ENCODE measurements around the gene MC3R. TPM values are rescaled to one million over a fixed set of nuclear protein-coding genes. Genes with fewer than 3 reads are reported as not detected.

MC3R gene
- total and polyA plus RNA-seq, 2 donors from 2014 or later = not detected

- no peak overlapping the region for H3K4me3 ChIP-seq (ENCODE audit: low read length in 3 of 3)
- no peak overlapping the region for H3K9ac ChIP-seq (ENCODE audit: low read length in 3 of 3)
- no peaks in the 10 kb centered on the region for H3K36me3 ChIP-seq (ENCODE audit: control insufficient read depth in 2 of 3, insufficient read depth in 3 of 3, low read length in 3 of 3)
- TF ChIP-seq CTCF (IDR thresholded peaks at IDR 0.05; ENCODE audit: borderline replicate concordance, extremely low read depth, insufficient read depth) = no peak
- FAIRE-seq (no peak), DNase-seq (no peak)
- intact Hi-C loops (cut with DNase I) = no loop called here
- H3K27me3 ChIP-seq (ENCODE audit: control insufficient read depth, insufficient read depth, low read length) = no peaks in the 10 kb centered on the region
- no peak overlapping the region for H3K27ac ChIP-seq (ENCODE audit: low read depth in 2 of 2, low read length in 2 of 2)
- no peaks in the 10 kb centered on the region for H3K4me1 ChIP-seq (ENCODE audit: control insufficient read depth in 2 of 3, insufficient read depth in 2 of 3, low read depth in 1 of 3, low read length in 3 of 3)
- peaks cover 0 to 14% (median 6%) of the 10 kb centered on the region in 3 donors for H3K9me3 ChIP-seq (ENCODE audit: control insufficient read depth in 2 of 3, insufficient read depth in 1 of 3, low read length in 3 of 3)
Observed at GRCh38 chr20:56204206-56204605, 44.3 kb upstream of the MC3R start.

GRCh38 chr20:56205346-56205745, 43.2 kb upstream of the MC3R start:
- peaks cover 0 to 4% (median 2%) of the 10 kb centered on the region in 3 donors for H3K9me3 ChIP-seq (ENCODE audit: control insufficient read depth in 2 of 3, insufficient read depth in 1 of 3, low read length in 3 of 3)
- no peak overlapping the region for H3K27ac ChIP-seq (ENCODE audit: low read depth in 2 of 2, low read length in 2 of 2)
- H3K27me3 ChIP-seq (ENCODE audit: control insufficient read depth, insufficient read depth, low read length) = no peaks in the 10 kb centered on the region
- intact Hi-C loops (cut with DNase I) = no loop called here
- no peak overlapping the region for H3K9ac ChIP-seq (ENCODE audit: low read length in 3 of 3)
- no peak overlapping the region for H3K4me3 ChIP-seq (ENCODE audit: low read length in 3 of 3)
- FAIRE-seq = no peak
- no peaks in the 10 kb centered on the region for H3K4me1 ChIP-seq (ENCODE audit: control insufficient read depth in 2 of 3, insufficient read depth in 2 of 3, low read depth in 1 of 3, low read length in 3 of 3)
- DNase-seq = no peak
- H3K36me3 ChIP-seq (ENCODE audit: control insufficient read depth in 2 of 3, insufficient read depth in 3 of 3, low read length in 3 of 3) = no peaks in the 10 kb centered on the region
- no peak for TF ChIP-seq CTCF (IDR thresholded peaks at IDR 0.05; ENCODE audit: borderline replicate concordance, extremely low read depth, insufficient read depth)

- TF ChIP-seq CTCF (IDR thresholded peaks at IDR 0.05; ENCODE audit: borderline replicate concordance, extremely low read depth, insufficient read depth) = no peak
- Histone ChIP-seq H3K4me1 (ENCODE audit: control insufficient read depth in 2 of 3, insufficient read depth in 2 of 3, low read depth in 1 of 3, low read length in 3 of 3) (no peaks in the 10 kb centered on the region), H3K36me3 (ENCODE audit: control insufficient read depth in 2 of 3, insufficient read depth in 3 of 3, low read length in 3 of 3) (no peaks in the 10 kb centered on the region), H3K27ac (ENCODE audit: low read depth in 2 of 2, low read length in 2 of 2) (no peak overlapping the region), H3K9me3 (ENCODE audit: control insufficient read depth in 2 of 3, insufficient read depth in 1 of 3, low read length in 3 of 3) (no peaks in the 10 kb centered on the region), H3K27me3 (ENCODE audit: control insufficient read depth, insufficient read depth, low read length) (no peaks in the 10 kb centered on the region), H3K9ac (ENCODE audit: low read length in 3 of 3) (no peak overlapping the region), H3K4me3 (ENCODE audit: low read length in 3 of 3) (no peak overlapping the region)
- DNase-seq (no peak), FAIRE-seq (no peak)
- intact Hi-C loops (cut with DNase I) = no loop called here
Observed at GRCh38 chr20:56207656-56208055, 40.9 kb upstream of the MC3R start.

GRCh38 chr20:56208121-56208520, 40.4 kb upstream of the MC3R start:
- intact Hi-C loops (cut with DNase I) = no loop called here
- DNase-seq (no peak), FAIRE-seq (no peak)
- Histone ChIP-seq H3K27me3 (ENCODE audit: control insufficient read depth, insufficient read depth, low read length) (no peaks in the 10 kb centered on the region), H3K9ac (ENCODE audit: low read length in 3 of 3) (no peak overlapping the region), H3K36me3 (ENCODE audit: control insufficient read depth in 2 of 3, insufficient read depth in 3 of 3, low read length in 3 of 3) (no peaks in the 10 kb centered on the region), H3K9me3 (ENCODE audit: control insufficient read depth in 2 of 3, insufficient read depth in 1 of 3, low read length in 3 of 3) (no peaks in the 10 kb centered on the region), H3K4me3 (ENCODE audit: low read length in 3 of 3) (no peak overlapping the region), H3K4me1 (ENCODE audit: control insufficient read depth in 2 of 3, insufficient read depth in 2 of 3, low read depth in 1 of 3, low read length in 3 of 3) (no peaks in the 10 kb centered on the region), H3K27ac (ENCODE audit: low read depth in 2 of 2, low read length in 2 of 2) (no peak overlapping the region)
- TF ChIP-seq CTCF (IDR thresholded peaks at IDR 0.05; ENCODE audit: borderline replicate concordance, extremely low read depth, insufficient read depth) = no peak

Data from kidney (tissue), 14 donors.